H1 (cell line): ENCODE results near the gene SSH2.

ENCODE experiments used
- ATF3 ChIP-seq: IDR thresholded peaks from 2 replicates; pipeline ENCODE4 v1.6.1; 2011; ENCODE audit warnings: low read depth, mild to moderate bottlenecking, low read length; ENCODE audit not compliant: insufficient read depth
- CTCF ChIP-seq, 3 experiments: IDR thresholded peaks; 1 replicate in 2 of 3; 2 replicates in 1 of 3; pipeline versions ENCODE4 v1.5.1 to v1.6.1; 2011; ENCODE audit warnings: low read length in 3 of 3, mild to moderate bottlenecking in 3 of 3, inconsistent platforms in 2 of 3, low read depth in 1 of 3, moderate library complexity in 1 of 3; ENCODE audit not compliant: insufficient read depth in 1 of 3; ENCODE audit errors: control extremely low read depth in 1 of 3
- GABPA ChIP-seq: IDR thresholded peaks from 2 replicates; pipeline ENCODE4 v1.6.1; 2011; ENCODE audit warnings: mild to moderate bottlenecking, low read length, moderate library complexity, borderline replicate concordance; ENCODE audit not compliant: insufficient read depth
- JUND ChIP-seq: IDR thresholded peaks from 2 replicates; pipeline ENCODE4 v1.6.1; 2011; ENCODE audit warnings: mild to moderate bottlenecking, improper control_type of control experiment, low read length
- POLR2A ChIP-seq, 2 experiments: IDR thresholded peaks; 1 replicate in 1 of 2; 2 replicates in 1 of 2; pipeline ENCODE4 v1.6.1; 2011; ENCODE audit warnings: low read depth in 2 of 2, low read length in 2 of 2, mild to moderate bottlenecking in 2 of 2; ENCODE audit errors: control extremely low read depth in 1 of 2
- SIN3A ChIP-seq, 2 experiments: IDR thresholded peaks in 1 of 2; conservative IDR thresholded peaks in 1 of 2; 2 replicates each; pipeline ENCODE4 v1.6.1; 2011 to 2012; ENCODE audit warnings: low read length in 2 of 2, improper control_type of control experiment in 1 of 2, low read depth in 1 of 2, mild to moderate bottlenecking in 1 of 2
- SUZ12 ChIP-seq: fragments of 200-600 bp; sonication (generic); IDR thresholded peaks from 2 replicates; pipeline ENCODE4 v1.6.1; 2012; ENCODE audit warnings: mild to moderate bottlenecking, inconsistent platforms, low read length, moderate library complexity, mixed read lengths
- TAF1 ChIP-seq: IDR thresholded peaks from 2 replicates; pipeline ENCODE4 v1.6.1; 2011; ENCODE audit warnings: mild to moderate bottlenecking, low read depth, low read length
- TAF7 ChIP-seq: optimal IDR thresholded peaks from 2 replicates; pipeline ENCODE3; 2011; ENCODE audit warnings: low read depth, mild to moderate bottlenecking, inconsistent platforms, low read length, moderate library complexity, borderline replicate concordance
- USF2 ChIP-seq: IDR thresholded peaks from 2 replicates; pipeline ENCODE4 v1.6.1; 2011; ENCODE audit warnings: low read length, improper control_type of control experiment

GRCh38 chr17:29612404-29613280 lies 317.4 kb downstream of the SSH2 start:
- TF ChIP-seq SUZ12 (no peak), POLR2A (IDR thresholded peaks at IDR 0.05; ENCODE audit: control extremely low read depth in 1 of 2, low read depth in 2 of 2, low read length in 2 of 2) (no peak), SIN3A (conservative IDR thresholded peaks at IDR 0.05 in 1 of 2, IDR thresholded peaks at IDR 0.05 in 1 of 2; ENCODE audit: low read depth in 1 of 2, low read length in 2 of 2) (no peak), TAF1 (no peak), CTCF (IDR thresholded peaks at IDR 0.05; ENCODE audit: control extremely low read depth in 1 of 3, insufficient read depth in 1 of 3, low read depth in 1 of 3, low read length in 3 of 3) (peak in 1 of 3 experiments; percentile 25; a peak in 2 of 4 replicates), USF2 (no peak), JUND (no peak), TAF7 (no peak), ATF3 (no peak), GABPA (no peak)
